SU-DHL-6 (cell line): ENCODE results near the gene LAMB4.

Source experiments
- H2AFZ ChIP-seq: fragments of 200-600 bp; sonication (generic); 2 replicates; pipeline ENCODE4 v1.6.1; 2014; ENCODE audit warnings: low read depth, mild to moderate bottlenecking, moderate library complexity, mixed read lengths, antibody characterized with exemption, low read length; ENCODE audit not compliant: severe bottlenecking
- H3F3A ChIP-seq: fragments of 200-600 bp; shearing (Covaris generic); 2 replicates; pipeline ENCODE4 v1.6.0; 2016; ENCODE audit warnings: antibody characterized with exemption, mild to moderate bottlenecking; ENCODE audit not compliant: insufficient read depth
- H3K27ac ChIP-seq: fragments of 200-600 bp; sonication (generic); 2 replicates; pipeline ENCODE4 v1.5.1; 2016; ENCODE audit warnings: low read depth, mild to moderate bottlenecking, low read length, moderate library complexity, mixed read lengths
- H3K27me3 ChIP-seq: fragments of 200-600 bp; sonication (generic), shearing (Covaris generic); 2 replicates; pipeline ENCODE4 v1.6.0; 2014; ENCODE audit warnings: mild to moderate bottlenecking, low read length
- H3K36me3 ChIP-seq: fragments of 200-600 bp; sonication (generic); 2 replicates; pipeline ENCODE4 v1.6.1; 2014; ENCODE audit warnings: mild to moderate bottlenecking, low read length, mixed read lengths
- H3K4me2 ChIP-seq: fragments of 300-600, 200-600 bp; shearing (Covaris generic), sonication (generic); 2 replicates; pipeline ENCODE4 v1.6.0; 2014; ENCODE audit warnings: low read length, low read depth, mild to moderate bottlenecking; ENCODE audit not compliant: poor library complexity, severe bottlenecking
- H3K4me3 ChIP-seq: fragments of 200-600 bp; sonication (generic); 2 replicates; pipeline ENCODE4 v1.5.1; 2014; ENCODE audit warnings: antibody characterized with exemption, low read length, mild to moderate bottlenecking, mixed read lengths; ENCODE audit not compliant: insufficient read depth, poor library complexity, severe bottlenecking
- H3K79me2 ChIP-seq: fragments of 200-600 bp; sonication (generic); 2 replicates; pipeline ENCODE4 v1.6.1; 2014; ENCODE audit warnings: mild to moderate bottlenecking, low read length, moderate library complexity; ENCODE audit not compliant: insufficient read depth
- H3K9ac ChIP-seq: fragments of 200-600 bp; sonication (generic); 2 replicates; pipeline ENCODE4 v1.7.0; 2014; ENCODE audit warnings: mild to moderate bottlenecking, low read length
- H3K9me2 ChIP-seq: fragments of 200-600 bp; sonication (generic); replicated peaks from 2 replicates; pipeline ENCODE4 v1.6.1; 2014; ENCODE audit warnings: low read length; ENCODE audit not compliant: insufficient read depth
- H3K9me3 ChIP-seq: fragments of 200-600 bp; sonication (generic); 2 replicates; pipeline ENCODE4 v1.6.1; 2014; ENCODE audit warnings: low read length, mixed read lengths; ENCODE audit not compliant: insufficient read depth
- H4K20me1 ChIP-seq: fragments of 200-600 bp; sonication (generic); 2 replicates; pipeline ENCODE4 v1.6.1; 2014; ENCODE audit warnings: low read depth, mild to moderate bottlenecking, antibody characterized with exemption, low read length, moderate library complexity, mixed read lengths
- EZH2phosphoT487 ChIP-seq: fragments of 200-600 bp; sonication (generic), shearing (Covaris generic); conservative IDR thresholded peaks from 2 replicates; pipeline ENCODE4 v1.6.1; 2018; ENCODE audit warnings: mild to moderate bottlenecking, antibody characterized with exemption, low read length, moderate library complexity, mixed read lengths
- TF ChIP-seq, protein P1 (sequence below): fragments of 200-600 bp; sonication (generic); IDR thresholded peaks from one replicate; pipeline ENCODE4 v1.5.1; 2017; ENCODE audit warnings: antibody characterized with exemption, mild to moderate bottlenecking, low read length, moderate library complexity; ENCODE audit not compliant: insufficient read depth, poor library complexity, severe bottlenecking

Gene LAMB4

DNA sequence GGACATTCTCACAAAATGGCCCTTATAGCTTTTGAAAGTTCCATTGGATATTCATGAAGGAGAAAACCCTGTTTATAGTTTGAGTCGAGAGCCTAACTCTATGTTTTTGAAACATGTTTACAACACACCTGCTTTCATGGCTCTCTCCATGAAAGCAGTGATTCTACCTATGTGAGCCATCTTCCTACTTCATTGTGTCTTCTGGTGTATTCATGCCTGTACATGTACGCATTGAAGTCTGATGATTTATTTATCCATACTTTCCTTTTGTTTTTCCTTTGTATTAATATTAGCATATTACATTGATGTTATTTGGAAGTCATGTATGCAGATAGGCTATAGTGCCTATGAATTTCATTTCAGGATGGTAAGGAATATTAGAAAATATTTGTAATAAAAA lies 58.0 kb downstream of the LAMB4 start:
- Histone ChIP-seq H2AFZ (no peak overlapping the region), H3K36me3 (no peaks in the 10 kb centered on the region), H3K9me2 (no peaks in the 10 kb centered on the region), H3K27me3 (no peaks in the 10 kb centered on the region), H3K27ac (no peak overlapping the region), H3K4me3 (no peak overlapping the region), H3K4me2 (no peak overlapping the region), H3K9me3 (no peaks in the 10 kb centered on the region), H3F3A (no peaks in the 10 kb centered on the region), H3K79me2 (no peaks in the 10 kb centered on the region), H3K9ac (no peak overlapping the region), H4K20me1 (no peaks in the 10 kb centered on the region)
- TF ChIP-seq EZH2phosphoT487, result no peak
- TF ChIP-seq, protein P1, sequence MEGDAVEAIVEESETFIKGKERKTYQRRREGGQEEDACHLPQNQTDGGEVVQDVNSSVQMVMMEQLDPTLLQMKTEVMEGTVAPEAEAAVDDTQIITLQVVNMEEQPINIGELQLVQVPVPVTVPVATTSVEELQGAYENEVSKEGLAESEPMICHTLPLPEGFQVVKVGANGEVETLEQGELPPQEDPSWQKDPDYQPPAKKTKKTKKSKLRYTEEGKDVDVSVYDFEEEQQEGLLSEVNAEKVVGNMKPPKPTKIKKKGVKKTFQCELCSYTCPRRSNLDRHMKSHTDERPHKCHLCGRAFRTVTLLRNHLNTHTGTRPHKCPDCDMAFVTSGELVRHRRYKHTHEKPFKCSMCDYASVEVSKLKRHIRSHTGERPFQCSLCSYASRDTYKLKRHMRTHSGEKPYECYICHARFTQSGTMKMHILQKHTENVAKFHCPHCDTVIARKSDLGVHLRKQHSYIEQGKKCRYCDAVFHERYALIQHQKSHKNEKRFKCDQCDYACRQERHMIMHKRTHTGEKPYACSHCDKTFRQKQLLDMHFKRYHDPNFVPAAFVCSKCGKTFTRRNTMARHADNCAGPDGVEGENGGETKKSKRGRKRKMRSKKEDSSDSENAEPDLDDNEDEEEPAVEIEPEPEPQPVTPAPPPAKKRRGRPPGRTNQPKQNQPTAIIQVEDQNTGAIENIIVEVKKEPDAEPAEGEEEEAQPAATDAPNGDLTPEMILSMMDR, result no peak

DNA sequence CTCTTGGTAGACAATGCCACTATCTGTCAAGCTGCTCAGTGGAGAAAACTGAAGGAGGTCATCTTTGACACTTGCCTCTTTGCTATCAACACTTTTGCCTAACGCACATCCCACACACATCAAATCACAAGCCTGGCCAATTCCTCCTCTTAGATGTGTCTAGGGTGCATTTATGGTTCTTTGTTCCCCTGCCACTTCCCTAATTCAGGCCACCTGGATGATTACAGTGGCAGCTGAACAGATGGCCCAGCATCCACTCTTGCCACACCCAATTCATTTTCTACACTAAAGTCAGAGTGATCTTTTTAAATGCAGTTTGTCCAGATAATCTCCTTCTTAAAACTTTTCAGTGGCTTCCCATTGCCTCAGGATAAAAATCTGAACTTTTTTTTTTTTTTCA lies 58.6 kb downstream of the LAMB4 start:
- no peaks in the 10 kb centered on the region for H4K20me1 ChIP-seq
- H3K27me3 ChIP-seq, result no peaks in the 10 kb centered on the region
- no peaks in the 10 kb centered on the region for H3K9me2 ChIP-seq
- no peak for TF ChIP-seq EZH2phosphoT487
- TF ChIP-seq, protein P1, result no peak
- no peak overlapping the region for H3K4me3 ChIP-seq
- no peaks in the 10 kb centered on the region for H3F3A ChIP-seq
- H3K9me3 ChIP-seq, result no peaks in the 10 kb centered on the region
- no peak overlapping the region for H3K27ac ChIP-seq
- H3K79me2 ChIP-seq, result no peaks in the 10 kb centered on the region
- no peak overlapping the region for H3K4me2 ChIP-seq
- no peak overlapping the region for H3K9ac ChIP-seq
- no peak overlapping the region for H2AFZ ChIP-seq
- no peaks in the 10 kb centered on the region for H3K36me3 ChIP-seq

DNA sequence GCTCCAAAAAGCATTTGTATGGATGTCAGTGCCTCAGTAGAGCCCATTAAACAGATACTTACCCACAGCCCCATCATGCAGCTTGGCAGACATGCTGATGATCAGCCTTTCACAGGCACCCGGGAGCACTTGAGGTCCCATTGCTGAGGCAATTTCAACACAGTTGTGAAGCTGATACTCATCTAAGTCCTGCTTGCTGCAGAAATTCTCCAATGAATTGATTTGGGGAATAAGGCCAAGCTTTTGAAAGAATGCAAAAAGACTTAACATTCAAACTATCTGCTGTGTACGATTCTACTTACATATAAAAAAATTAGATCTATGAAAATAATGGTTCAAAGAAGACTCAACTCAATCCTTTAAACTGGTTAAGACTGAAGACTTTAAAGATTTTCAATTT lies 60.5 kb downstream of the LAMB4 start:
- H3K27me3 ChIP-seq, result no peaks in the 10 kb centered on the region
- H3K36me3 ChIP-seq, result no peaks in the 10 kb centered on the region
- H3K9ac ChIP-seq, result no peak overlapping the region
- no peak overlapping the region for H2AFZ ChIP-seq
- no peaks in the 10 kb centered on the region for H3K79me2 ChIP-seq
- TF ChIP-seq, protein P1, result no peak
- TF ChIP-seq EZH2phosphoT487, result no peak
- no peaks in the 10 kb centered on the region for H3F3A ChIP-seq
- H3K4me2 ChIP-seq, result no peak overlapping the region
- no peak overlapping the region for H3K4me3 ChIP-seq
- H4K20me1 ChIP-seq, result no peaks in the 10 kb centered on the region
- no peak overlapping the region for H3K27ac ChIP-seq
- H3K9me2 ChIP-seq, result no peaks in the 10 kb centered on the region
- H3K9me3 ChIP-seq, result no peaks in the 10 kb centered on the region
